GM21786 (cell line): Measurements from ENCODE around the gene ASRGL1.

Experiments
- ATAC-seq: cut with Tn5 transposase; IDR thresholded peaks from one replicate; pipeline ENCODE4 v1.9.1; 2021; ENCODE audit not compliant: unreplicated experiment

The ASRGL1 gene

DNA sequence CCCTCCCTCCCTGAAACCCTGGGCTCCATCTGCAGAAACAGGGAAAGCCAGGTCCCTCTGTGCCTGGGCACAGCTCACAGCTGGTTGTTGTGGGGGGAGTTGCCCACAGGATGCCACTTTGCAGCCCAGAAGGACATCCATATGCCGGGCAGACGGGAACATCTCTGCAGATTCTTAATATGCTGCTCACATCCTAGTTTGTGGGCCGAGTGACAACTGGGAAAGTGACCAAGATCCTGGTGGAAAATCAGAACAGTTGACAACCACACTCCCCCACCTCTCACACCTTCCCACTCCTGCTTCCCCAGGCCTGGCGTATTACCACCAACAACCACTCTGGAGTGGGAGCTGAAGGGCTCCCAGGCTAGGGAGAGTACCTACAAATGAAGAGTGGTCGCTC, 74.3 kb downstream of the ASRGL1 start:
- no peak for ATAC-seq

DNA sequence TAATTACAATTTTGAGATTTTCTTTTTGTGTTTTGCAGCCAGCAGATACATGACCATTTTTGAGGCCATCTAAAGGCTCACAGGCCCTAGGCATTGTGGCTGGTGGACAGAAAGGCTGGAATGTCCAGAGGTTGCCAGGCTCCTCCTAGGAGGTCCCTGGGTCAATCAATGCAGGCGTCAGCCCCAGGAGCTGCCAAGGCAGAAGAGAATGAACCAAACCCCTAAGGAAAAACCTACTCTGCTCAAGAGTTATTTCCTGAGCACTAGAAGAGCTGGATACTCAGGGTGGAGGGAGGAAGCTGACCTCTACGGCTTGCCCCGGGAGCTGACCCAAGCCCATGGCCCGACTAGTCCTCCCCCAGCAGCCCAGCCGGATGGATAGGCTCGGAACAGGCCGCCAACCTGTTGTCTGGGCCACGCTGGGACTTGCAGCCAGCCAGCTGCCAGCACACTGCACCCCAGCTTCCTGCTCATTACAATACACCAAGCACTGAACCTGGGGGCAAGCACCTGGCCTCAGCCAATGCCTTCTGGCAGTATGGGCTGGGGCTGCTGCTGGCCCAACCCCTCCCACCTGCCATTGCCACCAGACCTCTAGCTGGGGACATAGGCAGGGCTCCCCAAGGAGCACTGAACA, 75.9 kb downstream of the ASRGL1 start:
- ATAC-seq = no peak

DNA sequence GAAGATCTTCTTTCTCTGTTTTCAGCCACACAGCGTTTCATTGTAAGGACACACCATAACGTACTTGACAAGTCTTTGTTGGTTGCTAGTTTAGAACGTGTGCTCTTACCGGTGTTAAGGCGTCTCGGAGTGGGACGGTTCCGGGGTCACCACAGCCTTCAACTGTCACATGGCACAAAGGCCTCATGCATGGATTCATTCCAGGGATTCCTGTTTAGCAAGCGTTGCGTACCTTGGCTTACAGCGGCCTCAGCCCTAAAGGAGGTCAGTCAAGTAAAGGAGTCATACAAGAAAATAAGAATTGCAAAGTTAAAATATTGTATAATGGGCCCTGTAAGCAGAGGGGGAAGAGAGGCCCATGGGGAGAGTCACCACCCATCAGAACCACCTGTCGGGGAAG, 79.3 kb downstream of the ASRGL1 start:
- ATAC-seq = no peak

DNA sequence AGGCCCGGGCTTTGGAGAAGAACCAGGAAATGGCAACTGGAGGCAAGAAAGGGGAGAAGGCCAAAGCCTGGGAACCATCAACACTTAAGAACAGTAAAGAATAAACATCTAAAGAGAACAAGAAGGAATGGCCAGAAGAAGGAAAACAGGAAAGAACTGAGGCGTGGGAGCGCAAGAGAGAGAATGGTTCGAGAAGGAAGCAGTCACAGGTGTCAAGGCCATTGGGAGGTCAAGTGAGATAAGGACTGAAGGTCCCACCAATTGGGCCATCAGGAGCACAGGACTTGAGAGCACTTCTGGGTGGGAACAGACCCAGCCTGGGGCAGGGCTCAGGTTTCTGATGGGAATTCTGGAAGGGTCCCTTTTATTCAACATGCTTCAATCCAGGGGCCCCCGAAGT, 80.9 kb downstream of the ASRGL1 start:
- ATAC-seq = no peak

DNA sequence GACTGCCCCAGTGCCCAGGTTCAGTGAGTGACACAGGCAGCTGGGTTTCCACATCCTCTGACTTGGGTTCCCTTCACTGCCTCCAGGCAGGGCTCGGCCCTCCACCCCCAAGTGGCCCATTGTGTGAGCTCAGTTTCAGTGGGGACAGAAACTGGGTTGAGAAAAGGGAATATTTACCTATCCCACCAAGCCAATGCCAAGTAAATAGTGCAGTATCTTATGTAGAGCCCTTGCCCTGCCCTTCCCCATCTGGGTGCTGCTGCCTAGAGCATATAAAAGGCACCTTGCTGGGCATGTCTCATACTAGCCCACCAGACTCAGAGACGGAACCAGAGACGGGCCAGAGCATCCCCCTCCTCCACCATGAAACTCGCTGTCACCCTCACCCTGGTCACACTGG, 81.5 kb downstream of the ASRGL1 start, which contains the start of gene SCGB1A1:
Gene SCGB1A1, plus strand, starts transcription at position 301 of the 400 bp plus-strand sequence. Its CDS starts 63 bp downstream, at position 364.
- ATAC-seq = no peak

DNA sequence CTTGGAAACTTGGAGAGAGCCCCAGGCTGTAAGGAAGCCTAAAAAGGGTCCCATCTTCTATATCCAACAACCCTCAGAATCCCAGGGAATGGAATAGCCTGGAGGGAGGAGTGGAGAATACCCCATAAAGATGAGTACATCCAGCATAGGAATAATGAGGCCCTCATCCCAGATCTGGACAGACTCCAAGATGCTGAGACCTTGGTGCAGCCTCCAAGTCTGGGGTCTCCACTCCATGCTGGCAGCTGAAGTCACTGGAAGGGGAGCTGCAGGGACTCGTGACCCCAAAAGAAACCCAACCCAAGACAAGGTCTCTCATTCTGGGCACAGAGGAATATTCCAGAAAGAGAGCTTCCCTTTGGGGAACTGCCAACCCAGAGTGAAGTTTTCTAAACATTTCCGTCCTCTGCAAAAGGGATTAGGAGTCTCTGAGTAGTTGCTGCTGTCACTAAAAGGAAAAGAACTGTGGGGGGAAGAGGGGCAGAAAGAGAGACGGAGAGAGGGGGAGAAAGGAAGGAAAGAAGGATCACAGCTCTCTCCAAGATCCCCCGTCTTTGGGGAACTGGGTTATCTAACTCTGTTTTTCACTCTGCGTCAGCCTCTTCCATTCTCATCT, 82.2 kb downstream of the ASRGL1 start:
- no peak for ATAC-seq

DNA sequence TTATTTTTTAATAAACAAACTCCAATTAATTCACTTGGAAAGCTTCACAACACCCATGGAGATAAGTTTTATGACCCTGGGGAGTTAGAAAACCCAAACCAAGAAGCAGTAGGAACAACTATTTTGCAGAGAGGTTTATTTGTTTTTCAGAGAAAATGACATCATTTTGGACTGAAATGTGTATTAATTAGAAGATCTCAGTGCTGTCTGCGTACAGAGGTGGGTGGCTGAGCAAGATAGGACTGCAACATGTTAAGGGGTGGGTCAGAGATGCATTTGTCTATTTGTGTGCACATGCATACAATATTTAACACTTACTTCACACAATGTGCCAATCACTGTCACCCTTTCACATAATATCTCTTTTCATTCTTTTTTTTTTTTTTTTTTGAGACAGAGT, 82.7 kb downstream of the ASRGL1 start:
- no peak for ATAC-seq

DNA sequence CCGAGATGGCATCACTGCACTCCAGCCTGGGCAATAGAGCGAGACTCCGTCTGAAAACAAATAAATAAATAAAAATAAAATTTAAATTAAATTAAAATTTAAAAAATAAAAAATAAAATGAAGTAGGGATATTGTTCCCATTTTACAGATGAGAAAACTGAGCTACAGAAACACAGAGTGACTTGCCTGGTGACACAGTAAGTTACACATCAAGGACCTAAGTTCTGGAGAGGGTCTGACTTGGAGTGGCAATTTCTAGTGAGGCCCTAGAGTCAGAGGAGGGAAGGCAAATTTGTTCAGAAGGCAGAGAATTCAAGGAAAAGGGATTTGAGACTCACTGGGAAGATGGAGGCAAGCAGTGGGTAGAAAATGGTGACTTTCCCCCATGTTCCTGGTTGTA, 83.6 kb downstream of the ASRGL1 start:
- ATAC-seq = no peak

DNA sequence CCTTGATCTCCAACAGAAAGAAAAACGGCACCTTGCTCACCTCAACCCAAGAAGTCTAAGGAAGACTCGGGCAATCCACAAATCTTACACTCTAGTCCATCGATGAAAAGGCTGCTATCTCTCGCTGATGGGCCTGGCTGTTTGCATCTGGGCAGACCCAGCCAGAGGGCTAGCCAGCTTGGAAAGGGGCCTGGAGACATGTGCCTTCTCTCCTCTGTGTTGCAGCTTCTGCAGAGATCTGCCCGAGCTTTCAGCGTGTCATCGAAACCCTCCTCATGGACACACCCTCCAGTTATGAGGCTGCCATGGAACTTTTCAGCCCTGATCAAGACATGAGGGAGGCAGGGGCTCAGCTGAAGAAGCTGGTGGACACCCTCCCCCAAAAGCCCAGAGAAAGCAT, 84.7 kb downstream of the ASRGL1 start:
- no peak for ATAC-seq

DNA sequence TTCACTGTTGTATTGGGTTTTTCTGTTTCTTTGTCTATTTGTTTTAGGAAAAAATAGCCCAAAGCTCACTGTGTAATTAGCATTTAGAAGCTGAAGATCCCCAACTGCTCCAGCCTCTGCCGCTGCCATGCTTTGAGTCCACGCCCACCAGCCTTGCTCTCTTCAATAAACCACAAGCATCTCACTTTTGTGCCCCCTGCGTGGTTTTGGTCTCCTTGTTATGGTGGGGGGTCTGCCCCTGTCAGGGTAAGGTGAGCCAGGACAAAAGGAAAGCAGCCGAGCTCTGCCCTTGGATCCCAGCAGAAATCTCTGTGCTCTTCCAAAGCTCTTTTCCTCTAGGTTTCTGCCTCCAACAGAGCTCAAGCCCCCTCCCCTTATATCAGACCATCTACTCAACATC, 85.8 kb downstream of the ASRGL1 start:
- no peak for ATAC-seq

DNA sequence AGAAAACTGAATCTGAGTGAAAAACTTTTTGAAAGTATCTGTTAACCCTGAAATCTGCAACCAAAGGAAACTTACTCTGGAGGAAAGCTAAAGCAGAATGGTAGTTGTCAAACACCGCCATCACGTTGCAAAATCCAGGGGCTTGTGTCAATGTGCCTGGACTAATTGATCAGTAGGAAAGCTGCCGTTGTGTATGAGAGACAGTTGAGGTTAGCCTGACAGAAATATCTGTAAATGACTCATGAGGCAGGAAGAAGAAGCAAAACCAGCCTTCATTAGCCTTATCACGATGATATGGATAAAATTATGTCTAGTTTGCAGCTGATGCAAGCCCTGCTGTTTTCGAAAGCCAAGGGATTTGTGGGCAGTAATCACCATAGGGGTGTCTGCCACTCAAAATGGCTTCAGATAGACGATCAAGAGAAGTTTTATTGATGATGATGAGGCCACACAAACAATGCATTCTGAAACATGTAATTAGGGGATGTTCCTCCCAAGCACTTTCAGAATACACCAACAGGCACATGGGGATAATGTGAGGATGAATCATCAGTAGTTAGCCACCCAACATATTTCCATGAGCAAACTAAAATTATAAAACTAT, 90.5 kb downstream of the ASRGL1 start:
- ATAC-seq = no peak

DNA sequence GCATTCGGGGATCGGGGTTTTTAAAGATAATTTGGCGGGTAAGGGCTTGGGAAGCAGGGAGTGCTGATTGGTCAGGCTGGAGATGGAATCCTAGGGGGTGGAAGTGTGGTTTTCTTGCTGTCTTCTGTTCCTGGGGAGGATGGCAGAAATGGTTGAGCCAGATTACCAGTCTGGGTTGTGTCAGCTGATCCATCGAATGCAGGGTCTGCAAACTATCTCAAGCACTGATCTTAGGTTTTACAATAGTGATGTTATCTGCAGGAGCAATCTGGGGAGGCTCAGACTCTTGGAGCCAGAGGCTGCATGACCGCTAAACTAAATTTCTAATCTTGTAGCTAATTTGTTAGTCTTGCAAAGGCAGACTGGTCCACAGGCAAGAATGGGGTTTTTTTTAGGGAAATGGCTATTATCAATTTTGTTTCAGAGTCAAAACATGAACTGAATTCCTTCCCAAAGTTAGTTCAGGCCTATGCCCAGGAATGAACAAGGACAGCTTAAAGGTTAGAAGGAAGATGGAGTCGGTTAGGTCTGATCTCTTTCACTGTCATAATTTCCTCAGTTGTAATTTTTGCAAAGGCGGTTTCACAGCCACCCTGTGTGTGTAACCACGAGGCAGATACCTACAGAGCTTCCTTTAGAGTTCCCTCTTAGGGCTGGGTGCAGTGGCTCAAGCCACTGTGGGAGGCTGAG, 91.8 kb downstream of the ASRGL1 start:
- no peak for ATAC-seq

DNA sequence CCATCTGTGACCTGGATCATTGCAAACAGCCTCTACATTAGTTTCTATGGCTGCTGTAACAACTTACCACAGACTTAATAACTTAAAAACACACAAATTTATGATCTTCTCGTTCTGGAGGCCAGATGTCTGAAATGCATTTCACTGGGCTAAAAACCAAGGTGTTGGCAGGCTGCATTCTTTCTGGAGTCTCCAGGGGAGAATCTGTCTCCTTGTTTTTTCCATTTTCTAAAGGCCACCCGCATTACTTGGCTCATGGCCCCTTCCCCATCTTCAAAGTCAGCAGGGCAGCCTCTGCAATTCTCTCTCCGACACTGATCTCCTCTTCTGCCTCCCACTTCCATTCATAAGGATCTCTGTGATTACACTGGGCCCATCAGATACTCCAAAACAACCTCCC, 93.2 kb downstream of the ASRGL1 start:
- ATAC-seq = no peak

DNA sequence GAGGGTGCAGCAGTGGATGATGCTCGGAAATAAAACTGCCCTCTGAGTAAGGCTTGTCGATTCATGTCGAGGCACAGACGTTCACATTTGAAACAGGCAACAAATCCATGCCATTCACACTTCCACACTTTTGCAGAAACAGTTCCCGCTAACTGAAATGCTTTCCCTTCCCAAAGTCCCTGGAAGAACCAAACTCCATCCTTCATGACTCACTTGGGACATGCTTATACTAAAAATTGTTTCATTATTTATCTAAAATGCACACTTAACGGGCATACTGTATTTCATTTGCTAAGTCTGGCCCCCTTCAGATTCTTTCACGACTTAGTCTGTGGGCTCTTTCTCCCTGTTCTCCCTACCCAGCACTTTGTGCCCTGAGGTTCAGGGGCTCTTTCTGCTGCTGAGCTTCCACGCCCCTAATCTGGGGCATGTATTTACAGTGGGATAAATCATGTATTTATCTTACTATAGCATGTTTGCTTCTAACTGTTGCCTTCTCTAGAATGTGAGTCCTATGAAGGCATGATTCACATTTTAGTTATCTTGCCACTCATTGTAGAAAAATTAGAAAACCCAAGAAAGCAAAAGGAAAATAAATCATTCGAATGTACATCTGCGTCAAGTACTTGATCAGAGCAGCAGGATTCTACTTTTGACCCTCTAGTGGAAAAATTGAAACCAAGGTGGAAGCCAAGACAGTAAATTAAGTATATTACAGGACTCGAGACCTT, 94.1 kb downstream of the ASRGL1 start:
- ATAC-seq = no peak

DNA sequence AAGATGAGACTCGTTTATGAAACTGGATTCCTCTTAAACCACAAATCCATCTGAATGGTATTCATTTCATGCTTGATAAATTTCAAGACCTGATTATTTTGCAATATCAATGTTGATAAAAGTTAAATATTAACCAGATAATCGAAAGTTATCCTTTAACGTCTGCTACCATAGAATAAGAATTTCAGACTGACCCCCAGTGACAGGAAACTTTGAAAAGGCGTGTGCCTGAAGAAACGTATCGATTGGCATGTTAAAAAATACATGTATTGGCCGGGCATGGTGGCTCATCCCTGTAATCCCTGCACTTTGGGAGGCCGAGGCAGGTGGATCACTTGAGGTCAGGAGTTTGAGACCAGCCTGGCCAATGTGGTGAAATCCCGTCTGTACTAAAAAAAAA, 95.4 kb downstream of the ASRGL1 start:
- no peak for ATAC-seq

DNA sequence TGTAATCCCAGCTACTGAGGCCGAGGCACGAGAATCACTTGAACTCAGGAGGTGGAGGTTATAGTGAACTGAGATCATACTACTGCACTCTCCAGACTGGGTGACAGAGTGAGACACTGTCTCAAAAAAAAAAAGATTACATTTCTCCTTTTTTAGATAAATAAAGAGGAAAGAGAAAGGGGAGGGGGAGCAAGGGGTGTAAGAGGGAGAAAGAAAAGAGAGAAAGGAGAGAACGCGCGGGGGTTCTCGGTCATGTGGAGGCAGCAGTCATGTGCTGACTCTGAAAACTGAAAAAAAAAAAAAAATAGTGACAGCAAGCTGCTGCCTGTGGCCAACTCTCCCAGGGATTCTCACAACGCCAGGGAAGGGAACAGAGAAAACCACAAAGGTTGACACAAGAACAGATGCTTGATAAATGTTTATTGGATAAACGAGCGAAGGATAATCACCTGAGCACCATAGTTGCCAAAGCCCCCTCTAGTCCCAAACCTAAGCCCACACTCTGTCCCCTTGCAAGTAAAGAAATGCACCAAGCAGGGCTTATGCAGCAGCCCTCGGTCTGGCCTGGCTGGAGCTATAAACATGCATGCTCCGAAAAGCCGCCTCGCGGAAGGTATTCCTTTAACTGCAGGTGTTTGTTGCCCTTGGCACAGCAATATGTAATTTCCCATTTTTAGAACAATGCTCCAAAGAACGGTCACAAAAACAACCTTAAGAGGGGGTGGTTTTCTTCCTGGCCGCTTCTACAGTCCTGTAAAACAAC, 96.1 kb downstream of the ASRGL1 start:
- no peak for ATAC-seq

DNA sequence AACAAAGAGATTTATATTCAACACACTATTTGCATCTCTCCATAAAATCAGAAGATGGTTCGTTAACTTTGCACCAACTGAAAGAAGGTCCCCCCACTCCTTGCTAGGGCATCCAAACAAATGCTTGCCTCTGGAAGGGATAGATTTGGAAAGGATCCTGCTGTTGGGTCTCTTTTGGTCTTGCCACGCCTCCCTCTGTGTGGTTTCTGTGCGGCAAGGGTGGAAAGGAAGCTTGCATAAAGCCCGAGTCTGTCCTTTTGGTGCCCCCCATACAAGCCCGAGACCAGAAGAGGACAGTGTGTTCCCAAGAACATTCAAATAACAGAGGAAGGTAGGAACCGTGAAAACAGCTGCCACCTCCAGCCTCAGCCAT, 96.6 kb downstream of the ASRGL1 start:
- ATAC-seq = no peak

DNA sequence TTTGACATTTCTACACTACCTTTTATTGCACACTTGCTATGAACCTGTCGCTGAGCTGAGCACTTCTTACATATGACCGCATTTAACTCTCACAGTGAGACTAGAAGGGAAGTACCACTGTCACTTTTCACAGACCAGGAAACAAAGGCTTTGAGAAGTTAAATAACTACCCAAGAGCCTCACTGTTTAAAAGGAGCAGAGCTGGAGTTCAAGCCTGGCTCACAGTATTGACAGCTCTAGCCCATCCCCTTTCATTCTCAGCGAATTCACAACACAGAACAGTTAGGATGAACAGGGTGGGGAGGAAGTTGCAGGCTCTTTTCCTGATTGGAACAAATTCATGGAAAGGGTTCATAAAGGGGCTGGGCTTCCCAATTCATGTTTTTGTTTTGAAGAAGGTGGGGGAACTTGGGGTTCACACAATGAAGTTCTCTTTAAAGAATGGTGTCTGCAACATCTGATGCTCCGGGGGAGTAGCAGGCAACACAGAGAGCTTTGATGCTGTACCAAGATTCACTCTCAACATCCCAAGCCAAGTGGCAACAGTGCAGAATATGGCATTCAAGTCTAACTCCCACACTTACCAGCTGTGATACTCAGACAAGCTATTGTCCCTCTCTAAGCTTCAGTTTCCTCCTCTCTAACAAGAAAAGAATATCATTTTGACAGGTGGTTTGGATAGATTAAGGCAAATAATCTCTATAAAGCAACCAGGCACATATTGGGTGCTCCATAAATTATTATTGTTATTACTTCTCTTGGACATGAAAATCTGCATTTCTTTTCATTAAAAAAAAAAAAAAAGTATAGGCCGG, 98.8 kb downstream of the ASRGL1 start:
- peak; percentile 45 for ATAC-seq

DNA sequence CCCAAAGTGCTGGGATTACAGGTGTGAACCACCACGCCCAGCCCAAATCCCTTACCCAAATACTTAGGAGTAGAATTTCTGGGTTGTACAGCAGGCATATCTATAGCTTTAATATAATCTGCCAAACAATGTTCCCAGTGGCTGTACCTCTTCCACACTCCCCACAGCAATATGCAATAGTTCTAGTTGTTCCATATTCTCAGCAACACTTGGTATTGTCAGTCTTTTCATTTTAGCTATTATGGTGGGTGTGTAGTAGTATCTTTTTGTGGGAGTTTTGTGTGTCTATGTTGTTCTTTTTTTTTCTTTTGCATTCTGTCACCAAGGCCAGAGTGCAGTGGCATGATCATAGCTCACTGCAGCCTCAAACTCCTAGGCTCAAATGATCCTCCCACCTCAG, 100.4 kb downstream of the ASRGL1 start:
- ATAC-seq = no peak

DNA sequence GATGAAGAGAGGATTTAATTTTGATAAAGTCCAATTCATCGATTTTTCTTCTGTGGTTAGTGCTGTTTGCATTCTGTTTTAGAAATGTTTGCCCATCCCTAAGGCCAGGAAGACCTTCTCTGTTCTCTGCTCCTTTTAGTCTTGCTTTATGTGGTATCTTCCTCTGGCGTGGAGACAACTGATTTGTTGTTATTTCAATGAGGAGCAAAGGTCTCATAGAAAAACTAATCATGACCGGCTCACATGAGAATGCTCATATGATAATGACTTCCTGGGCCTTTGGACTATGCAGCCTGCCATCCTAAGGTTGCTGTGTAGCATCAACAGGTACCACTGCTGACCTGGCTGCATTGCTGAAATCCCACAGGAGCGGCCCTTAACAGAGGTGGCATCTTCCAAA, 101.4 kb downstream of the ASRGL1 start:
- ATAC-seq = no peak
